Endothelial cell (in vitro differentiated cells): Measurements from ENCODE around the gene SYPL1. TPM values are rescaled to one million over a fixed set of nuclear protein-coding genes. Genes with fewer than 3 reads are reported as not detected.
A peak's percentile ranks its signal among the peaks of the same experiment; 100 is the strongest.

Experiments used
- DNase-seq: peaks from one replicate; pipeline ENCODE4 v3.0.0; 2021; ENCODE audit warnings: low spot score
- H3K27ac Mint-ChIP-seq: one replicate; pipeline ENCODE4 v1.8.0; 2021; ENCODE audit warnings: mixed read lengths, inconsistent platforms; ENCODE audit not compliant: unreplicated experiment
- H3K27me3 Mint-ChIP-seq: one replicate; pipeline ENCODE4 v1.8.0; 2021; ENCODE audit warnings: mild to moderate bottlenecking, moderate library complexity, mixed read lengths, inconsistent platforms; ENCODE audit not compliant: unreplicated experiment
- H3K36me3 Mint-ChIP-seq: one replicate; pipeline ENCODE4 v1.8.0; 2021; ENCODE audit warnings: mild to moderate bottlenecking, low read depth, mixed read lengths, inconsistent platforms; ENCODE audit not compliant: unreplicated experiment
- H3K4me1 Mint-ChIP-seq: one replicate; pipeline ENCODE4 v1.8.0; 2021; ENCODE audit warnings: mild to moderate bottlenecking, mixed read lengths, inconsistent platforms; ENCODE audit not compliant: unreplicated experiment
- H3K4me3 Mint-ChIP-seq: one replicate; pipeline ENCODE4 v1.8.0; 2021; ENCODE audit warnings: mild to moderate bottlenecking, mixed read lengths, inconsistent platforms; ENCODE audit not compliant: unreplicated experiment
- H3K9me3 Mint-ChIP-seq: one replicate; pipeline ENCODE4 v1.8.0; 2021; ENCODE audit warnings: mixed read lengths, inconsistent platforms; ENCODE audit not compliant: unreplicated experiment
- total RNA-seq: library from RNA; stranded (reverse); fragmentation: NEBNext Ultra II Directional; extraction: Animal tissue kit (Norgen Biotek cat#: 25700); gene quantifications from one replicate; pipeline ENCODE4 v1.2.1, GENCODE V29; 2021; ENCODE audit not compliant: unreplicated experiment
- TF ChIP-seq, protein P1 (sequence below): fragments of 200-600 bp; sonication (generic); IDR thresholded peaks from one replicate; pipeline ENCODE4 v1.5.0; 2021; ENCODE audit warnings: antibody characterized with exemption; ENCODE audit not compliant: unreplicated experiment

The SYPL1 gene
- total RNA-seq, 1 donor from 2014 or later: 92.7 TPM

DNA sequence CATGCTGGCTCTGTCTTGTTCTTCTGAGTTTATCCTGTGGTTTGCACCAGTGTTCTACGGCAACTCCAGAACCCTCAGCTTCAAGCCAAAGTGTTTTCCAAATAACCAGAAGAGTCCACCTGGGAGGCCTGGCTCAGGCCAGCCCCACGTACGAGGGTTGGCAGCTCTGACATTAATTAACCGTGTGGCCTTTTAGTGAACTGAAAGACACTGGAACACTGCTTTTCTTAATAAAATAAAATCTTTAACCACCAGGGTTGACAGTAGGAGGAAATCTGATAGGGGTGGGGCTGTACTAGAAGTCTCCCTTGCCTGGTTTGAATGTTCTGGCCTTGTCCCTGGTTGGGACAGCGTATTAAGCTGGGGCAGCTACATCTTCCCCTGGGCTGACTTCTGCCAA is 64.9 kb downstream of the SYPL1 start:
- no peaks in the 10 kb centered on the region for H3K36me3 Mint-ChIP-seq
- no peak overlapping the region for H3K4me3 Mint-ChIP-seq
- H3K27me3 Mint-ChIP-seq: no peaks in the 10 kb centered on the region
- H3K4me1 Mint-ChIP-seq: no peaks in the 10 kb centered on the region
- H3K27ac Mint-ChIP-seq: no peak overlapping the region
- no peak for DNase-seq
- TF ChIP-seq, protein P1, sequence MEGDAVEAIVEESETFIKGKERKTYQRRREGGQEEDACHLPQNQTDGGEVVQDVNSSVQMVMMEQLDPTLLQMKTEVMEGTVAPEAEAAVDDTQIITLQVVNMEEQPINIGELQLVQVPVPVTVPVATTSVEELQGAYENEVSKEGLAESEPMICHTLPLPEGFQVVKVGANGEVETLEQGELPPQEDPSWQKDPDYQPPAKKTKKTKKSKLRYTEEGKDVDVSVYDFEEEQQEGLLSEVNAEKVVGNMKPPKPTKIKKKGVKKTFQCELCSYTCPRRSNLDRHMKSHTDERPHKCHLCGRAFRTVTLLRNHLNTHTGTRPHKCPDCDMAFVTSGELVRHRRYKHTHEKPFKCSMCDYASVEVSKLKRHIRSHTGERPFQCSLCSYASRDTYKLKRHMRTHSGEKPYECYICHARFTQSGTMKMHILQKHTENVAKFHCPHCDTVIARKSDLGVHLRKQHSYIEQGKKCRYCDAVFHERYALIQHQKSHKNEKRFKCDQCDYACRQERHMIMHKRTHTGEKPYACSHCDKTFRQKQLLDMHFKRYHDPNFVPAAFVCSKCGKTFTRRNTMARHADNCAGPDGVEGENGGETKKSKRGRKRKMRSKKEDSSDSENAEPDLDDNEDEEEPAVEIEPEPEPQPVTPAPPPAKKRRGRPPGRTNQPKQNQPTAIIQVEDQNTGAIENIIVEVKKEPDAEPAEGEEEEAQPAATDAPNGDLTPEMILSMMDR: no peak
- H3K9me3 Mint-ChIP-seq: no peaks in the 10 kb centered on the region

DNA sequence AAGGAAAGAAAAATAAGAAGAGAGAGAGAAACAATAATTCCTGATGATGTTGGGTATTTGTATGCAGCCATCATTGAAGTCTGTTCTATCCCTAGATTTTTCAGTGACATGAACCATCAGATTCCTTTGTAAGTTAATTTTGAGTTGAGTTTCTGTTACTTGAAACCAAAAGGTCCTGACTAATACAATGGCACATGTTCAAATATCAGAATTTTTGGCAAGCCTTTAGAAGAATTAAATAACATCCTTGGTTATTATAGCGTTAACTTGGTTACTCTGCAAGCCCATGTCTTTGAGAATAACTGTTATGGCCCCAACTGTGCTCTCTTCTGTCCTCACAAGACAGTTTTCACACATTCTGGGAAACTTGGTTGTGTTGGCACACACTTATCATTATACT is 66.5 kb downstream of the SYPL1 start:
- TF ChIP-seq, protein P1: no peak
- H3K4me1 Mint-ChIP-seq: peaks cover 3% of the 10 kb centered on the region
- DNase-seq: no peak
- no peaks in the 10 kb centered on the region for H3K9me3 Mint-ChIP-seq
- no peak overlapping the region for H3K27ac Mint-ChIP-seq
- no peaks in the 10 kb centered on the region for H3K36me3 Mint-ChIP-seq
- no peak overlapping the region for H3K4me3 Mint-ChIP-seq
- no peaks in the 10 kb centered on the region for H3K27me3 Mint-ChIP-seq

DNA sequence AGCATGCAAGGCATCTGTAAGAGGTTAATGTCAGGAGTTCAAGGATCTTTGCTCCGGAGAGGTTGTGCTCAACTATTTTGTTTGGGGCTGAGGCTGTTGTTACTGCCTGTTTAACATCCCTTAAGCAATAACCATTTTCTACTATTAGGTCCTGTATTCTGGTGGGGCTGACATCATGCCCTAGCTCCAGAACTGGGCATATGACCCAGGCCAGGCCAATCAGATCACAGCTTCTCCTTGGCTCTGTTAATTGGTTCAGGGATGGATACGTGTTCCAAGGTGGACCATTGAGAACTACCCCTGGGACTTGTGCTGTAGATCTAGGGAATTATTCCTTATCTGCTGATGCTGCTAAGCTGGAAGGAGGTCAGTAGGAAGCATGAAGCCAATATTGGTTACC is 67.0 kb downstream of the SYPL1 start:
- Mint-ChIP-seq H3K4me1 (peaks cover 3% of the 10 kb centered on the region), H3K27ac (no peak overlapping the region), H3K27me3 (no peaks in the 10 kb centered on the region), H3K9me3 (no peaks in the 10 kb centered on the region), H3K36me3 (no peaks in the 10 kb centered on the region), H3K4me3 (no peak overlapping the region)
- TF ChIP-seq, protein P1: no peak
- no peak for DNase-seq

DNA sequence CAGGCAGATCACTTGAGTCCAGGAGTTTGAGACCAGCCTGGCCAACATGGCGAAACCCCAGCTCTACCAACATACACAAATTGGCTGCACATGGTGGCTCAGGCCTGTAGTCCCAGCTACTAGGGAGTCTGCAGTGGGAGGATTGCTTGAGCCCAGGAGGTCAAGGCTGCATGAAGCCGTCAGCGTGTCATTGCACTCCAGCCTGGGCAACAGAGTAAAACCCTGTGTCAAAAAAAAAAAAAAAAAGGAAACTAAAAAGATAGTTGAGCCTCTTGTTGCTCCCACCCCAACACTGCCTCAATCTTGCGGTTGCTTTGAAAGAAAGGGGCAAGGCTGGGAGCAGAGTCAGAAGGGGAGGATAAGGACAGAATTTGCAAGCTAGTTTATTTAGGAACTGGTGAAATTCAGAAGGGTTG is 69.9 kb downstream of the SYPL1 start:
- TF ChIP-seq, protein P1: no peak
- H3K27ac Mint-ChIP-seq: no peak overlapping the region
- peaks cover 6% of the 10 kb centered on the region for H3K36me3 Mint-ChIP-seq
- peaks cover 1% of the 10 kb centered on the region for H3K27me3 Mint-ChIP-seq
- peaks cover 6% of the 10 kb centered on the region for H3K4me1 Mint-ChIP-seq
- H3K9me3 Mint-ChIP-seq: no peaks in the 10 kb centered on the region
- no peak for DNase-seq
- no peak overlapping the region for H3K4me3 Mint-ChIP-seq

DNA sequence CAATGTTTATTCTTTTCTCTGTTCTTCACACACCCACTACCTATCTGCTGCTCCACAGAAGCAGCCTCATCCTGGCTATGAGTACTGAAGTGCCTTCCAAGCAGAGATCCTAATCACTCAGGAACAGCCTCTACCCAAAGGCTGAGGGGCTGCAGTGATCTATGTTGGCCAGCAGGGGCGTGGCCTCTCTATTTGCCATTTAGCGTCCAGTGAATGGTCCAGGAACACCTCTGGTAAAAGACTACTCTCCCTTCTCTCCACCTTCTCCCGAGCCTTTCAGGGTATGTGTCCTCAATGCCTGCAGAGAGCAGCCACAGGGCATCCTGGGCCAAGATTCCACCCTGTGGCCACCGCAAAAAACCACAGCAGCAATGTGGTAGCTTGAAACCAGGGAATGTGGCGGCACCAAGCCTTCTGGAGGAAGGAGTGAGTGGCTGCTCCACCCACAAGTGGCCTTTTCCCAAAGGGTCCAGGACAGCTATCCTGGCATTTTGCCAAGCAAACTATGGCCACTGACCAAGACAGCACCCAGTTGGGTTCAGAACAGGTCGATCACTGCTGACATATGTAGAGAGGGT is 70.9 kb downstream of the SYPL1 start:
- TF ChIP-seq, protein P1: peak; percentile 88
- peaks cover 6% of the 10 kb centered on the region for H3K36me3 Mint-ChIP-seq
- no peak overlapping the region for H3K27ac Mint-ChIP-seq
- no peaks in the 10 kb centered on the region for H3K9me3 Mint-ChIP-seq
- no peak overlapping the region for H3K4me3 Mint-ChIP-seq
- peaks cover 1% of the 10 kb centered on the region for H3K27me3 Mint-ChIP-seq
- peak; percentile 66 for DNase-seq
- H3K4me1 Mint-ChIP-seq: peaks cover 6% of the 10 kb centered on the region

Other genes starting within 250 kb of the SYPL1 start
- 18.4 TPM for gene ATXN7L1, start 235.7 kb downstream of the SYPL1 start, total RNA-seq
- gene CDHR3, start 149.0 kb downstream of the SYPL1 start, total RNA-seq: 10.6 TPM
- gene NAMPT, start 172.7 kb upstream of the SYPL1 start, total RNA-seq: 153 TPM